Activated naive CD4-positive, alpha-beta T cell treated with anti-CD3 and anti-CD28 coated beads, Interleukin-2, amount 50 U/mL, for 16 hours (primary cell): ENCODE results near the gene COL20A1.

ENCODE experiments used
- DNase-seq: peaks from one replicate; pipeline ENCODE4 v3.0.0-alpha.2; 2020

The COL20A1 gene

GRCh38 chr20:63309261-63310071 is 16.5 kb downstream of the COL20A1 start:
- no peak for DNase-seq

DNA sequence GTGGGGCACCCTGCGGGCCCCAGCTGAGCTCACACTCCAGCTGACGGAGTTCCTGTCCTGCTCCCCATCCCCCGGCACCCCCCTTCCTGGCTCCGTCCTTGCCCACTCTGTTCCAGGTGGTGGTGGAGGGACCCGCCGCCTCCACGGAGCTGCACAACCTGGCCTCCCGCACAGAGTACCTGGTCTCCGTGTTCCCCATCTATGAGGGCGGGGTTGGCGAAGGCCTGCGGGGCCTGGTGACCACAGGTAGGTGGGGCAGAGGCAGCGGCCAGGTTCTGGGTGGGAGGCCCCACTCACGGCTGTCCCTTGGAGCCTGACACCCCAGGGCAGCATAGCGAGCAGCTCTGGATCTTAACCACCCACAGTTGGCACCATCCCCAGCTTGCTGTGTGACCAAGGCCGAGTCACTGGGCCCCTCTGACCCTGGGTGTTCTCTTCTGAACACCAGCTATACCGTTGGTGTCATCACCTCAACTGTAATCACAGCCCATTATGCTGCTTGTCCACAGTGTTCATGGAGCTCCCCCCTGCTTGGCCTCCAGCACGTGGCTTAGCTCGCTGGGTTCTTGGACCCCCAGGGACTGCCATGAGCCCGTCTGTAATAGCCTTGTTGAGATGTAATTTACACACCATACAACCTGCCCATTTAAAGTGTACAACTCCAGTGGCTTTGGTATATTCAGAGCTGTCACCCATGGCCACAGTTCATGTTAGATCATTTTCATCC is 17.4 kb downstream of the COL20A1 start:
- no peak for DNase-seq

DNA sequence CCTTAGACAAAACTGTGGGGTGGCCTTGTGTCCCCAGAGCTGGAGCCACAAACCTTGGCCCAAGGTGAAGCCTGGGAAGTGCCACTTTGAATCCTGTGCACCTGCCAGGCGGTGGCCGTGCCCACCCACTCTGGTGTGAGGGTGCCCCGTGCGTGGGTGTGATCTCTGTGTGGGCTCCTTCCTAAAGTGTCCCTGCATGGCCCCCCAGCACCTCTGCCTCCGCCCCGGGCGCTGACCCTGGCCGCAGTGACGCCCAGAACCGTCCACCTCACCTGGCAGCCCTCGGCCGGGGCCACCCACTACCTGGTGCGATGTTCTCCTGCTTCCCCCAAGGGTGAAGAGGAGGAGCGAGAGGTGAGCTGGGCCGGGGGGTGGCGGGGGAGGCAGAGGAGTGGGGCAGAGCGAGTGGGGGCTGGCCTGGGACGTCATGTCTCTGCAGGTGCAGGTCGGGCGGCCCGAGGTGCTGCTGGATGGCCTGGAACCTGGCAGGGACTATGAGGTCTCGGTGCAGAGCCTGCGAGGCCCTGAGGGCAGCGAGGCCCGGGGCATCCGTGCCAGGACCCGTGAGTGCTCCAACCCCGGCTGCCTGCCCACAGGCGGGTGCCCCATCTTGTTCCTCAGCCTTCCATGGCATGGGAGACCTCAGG is 18.3 kb downstream of the COL20A1 start:
- no peak for DNase-seq

DNA sequence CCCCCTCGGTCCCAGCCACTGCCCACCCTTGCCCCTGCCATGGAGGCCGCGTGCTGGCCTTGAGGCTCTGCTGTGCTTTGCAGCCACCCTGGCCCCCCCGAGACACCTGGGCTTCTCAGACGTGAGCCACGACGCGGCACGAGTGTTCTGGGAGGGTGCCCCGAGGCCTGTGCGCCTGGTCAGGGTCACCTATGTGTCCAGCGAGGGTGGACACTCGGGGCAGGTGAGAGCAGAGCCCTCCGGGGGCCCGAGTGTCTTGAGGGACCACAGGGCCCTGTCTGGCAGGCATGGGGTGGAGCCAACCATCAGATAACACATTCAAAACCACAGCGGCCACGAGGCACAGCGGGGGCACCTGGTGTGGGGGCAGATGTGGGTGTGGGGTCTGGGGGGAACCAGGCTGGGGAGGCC is 18.9 kb downstream of the COL20A1 start:
- no peak for DNase-seq

DNA sequence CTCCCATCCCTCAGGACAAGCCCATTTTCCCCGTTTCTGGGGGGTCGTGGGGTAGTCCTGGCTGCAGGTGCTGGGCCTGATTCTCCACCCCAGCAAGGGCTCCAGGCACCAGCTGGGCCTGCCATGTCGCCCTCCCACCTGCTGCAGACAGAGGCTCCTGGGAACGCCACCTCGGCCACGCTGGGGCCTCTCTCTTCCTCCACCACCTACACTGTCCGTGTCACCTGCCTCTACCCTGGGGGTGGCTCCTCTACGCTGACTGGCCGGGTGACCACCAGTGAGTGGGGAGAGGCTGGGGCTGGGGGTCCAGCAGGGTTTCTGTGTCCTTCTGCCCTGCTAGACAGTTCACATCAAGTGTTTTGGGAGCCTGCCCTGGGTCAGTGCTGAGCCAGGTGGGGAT is 19.3 kb downstream of the COL20A1 start:
- DNase-seq, result no peak

DNA sequence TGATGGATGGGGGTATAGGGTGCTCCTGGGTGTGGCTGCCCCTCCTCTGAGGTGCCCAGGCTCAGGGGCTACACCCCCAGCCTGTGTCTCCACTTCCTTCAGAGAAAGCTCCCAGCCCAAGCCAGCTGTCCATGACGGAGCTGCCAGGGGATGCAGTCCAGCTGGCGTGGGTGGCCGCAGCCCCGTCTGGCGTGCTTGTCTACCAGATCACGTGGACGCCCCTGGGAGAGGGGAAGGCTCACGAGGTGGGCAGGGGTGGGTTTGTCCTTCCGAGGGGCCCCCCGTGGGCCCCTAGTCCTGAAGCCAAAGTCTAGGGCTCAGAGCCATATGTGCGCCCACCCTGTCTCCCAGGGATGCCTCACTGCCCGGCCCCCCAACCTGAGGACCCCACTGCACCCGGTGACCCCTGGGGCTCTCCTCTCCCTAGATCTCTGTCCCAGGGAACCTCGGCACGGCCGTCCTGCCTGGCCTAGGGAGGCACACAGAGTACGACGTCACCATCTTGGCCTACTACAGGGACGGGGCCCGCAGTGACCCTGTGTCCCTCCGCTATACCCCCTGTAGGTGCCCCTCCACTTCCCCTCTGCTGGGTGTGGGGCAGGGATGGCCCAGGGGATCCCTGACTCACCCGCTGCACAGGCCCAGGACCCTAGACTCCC is 19.8 kb downstream of the COL20A1 start:
- no peak for DNase-seq

DNA sequence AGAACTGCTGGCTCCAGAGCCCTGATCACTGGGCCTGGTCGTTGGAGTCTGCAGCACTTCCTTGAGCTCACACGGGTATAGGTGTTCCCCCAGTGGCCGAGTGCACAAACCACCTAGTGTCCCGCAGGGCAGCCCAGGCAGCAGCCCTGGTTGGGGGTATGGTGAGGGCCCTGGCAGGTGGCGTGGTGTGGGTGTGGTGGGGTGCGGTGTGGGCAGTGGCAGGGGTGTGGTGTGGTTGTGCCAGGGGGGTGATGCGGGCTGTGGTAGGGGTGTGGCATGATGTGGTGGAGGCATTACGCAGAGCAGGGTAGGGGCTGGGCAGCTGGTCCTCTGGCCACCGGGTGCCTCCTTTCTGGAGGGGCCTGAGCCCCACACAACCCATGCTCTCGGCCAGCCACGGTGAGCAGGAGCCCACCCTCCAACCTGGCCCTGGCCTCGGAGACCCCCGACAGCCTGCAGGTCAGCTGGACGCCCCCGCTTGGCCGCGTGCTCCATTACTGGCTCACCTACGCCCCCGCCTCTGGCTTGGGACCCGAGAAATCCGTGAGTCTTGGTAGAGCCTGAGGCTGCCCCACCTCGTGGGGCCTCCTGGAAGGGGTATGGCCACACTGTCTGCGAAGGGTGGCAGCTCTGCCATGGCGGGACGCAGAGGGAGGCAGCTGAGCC is 20.5 kb downstream of the COL20A1 start:
- no peak for DNase-seq

GRCh38 chr20:63314015-63314471 is 21.1 kb downstream of the COL20A1 start:
- DNase-seq, result no peak

GRCh38 chr20:63314566-63315239 is 21.7 kb downstream of the COL20A1 start:
- no peak for DNase-seq

DNA sequence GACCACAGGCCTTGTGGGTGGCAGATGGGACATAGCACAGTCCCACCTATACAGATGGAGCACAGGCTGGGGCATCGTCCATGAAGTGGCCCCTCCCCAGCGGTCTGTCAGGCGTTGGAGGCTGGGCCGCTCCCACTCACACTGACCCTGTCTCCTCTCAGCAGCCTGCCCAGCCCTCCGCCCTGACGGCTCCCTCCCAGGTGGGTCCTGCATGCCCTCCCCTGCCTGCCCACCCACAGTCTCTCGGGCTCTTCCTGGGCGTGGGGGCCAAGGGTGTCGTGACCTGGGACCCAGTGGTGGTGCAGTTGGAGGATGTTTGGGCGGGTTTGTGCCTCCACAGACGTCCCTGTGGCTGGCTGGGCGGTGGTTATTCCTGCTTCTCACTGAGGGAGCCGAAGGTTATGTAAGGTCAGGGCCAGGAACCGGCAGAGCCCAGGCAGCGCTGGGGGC is 22.3 kb downstream of the COL20A1 start:
- DNase-seq, result peak; percentile 8

GRCh38 chr20:63315731-63316491 is 22.9 kb downstream of the COL20A1 start:
- DNase-seq, result peak; percentile 6

DNA sequence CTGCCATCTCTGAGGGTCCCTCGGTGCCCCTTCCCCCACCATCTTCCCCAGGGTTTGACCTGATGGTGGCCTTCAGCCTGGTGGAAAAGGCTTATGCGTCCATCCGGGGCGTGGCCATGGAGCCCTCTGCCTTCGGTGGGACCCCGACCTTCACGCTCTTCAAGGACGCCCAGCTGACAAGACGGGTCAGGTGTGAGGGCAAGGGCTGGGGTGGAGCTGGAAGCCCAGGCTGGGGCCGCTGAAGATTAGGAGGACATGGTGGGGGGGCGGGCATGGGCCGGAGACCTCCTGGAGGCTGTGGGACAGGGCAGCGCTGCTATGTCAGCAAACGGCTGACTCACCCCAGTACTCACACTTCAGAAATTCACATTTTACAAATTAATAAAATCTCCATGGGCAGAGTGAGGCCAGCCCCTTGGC is 23.5 kb downstream of the COL20A1 start:
- peak; percentile 7 for DNase-seq

DNA sequence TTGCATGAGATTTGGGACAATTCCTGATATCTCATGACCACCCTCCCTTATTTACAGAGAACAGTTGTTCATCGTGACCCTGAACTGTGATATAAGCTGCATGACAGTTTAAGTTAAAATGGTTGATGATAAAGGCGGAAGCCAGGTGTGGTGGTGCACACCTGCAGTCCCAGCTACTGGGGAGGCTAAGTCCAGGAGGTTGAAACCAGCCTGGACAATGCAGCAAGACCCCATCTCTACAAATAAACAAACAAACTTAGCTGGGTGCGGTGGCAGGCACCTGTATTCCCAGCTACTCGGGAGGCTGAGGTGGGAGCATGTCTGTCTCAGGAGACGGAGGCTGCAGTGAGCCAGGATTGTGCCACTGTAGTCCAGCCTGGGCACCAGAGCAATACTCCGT is 24.1 kb downstream of the COL20A1 start:
- no peak for DNase-seq

GRCh38 chr20:63317601-63318291 is 24.8 kb downstream of the COL20A1 start:
- peak; percentile 3 for DNase-seq

DNA sequence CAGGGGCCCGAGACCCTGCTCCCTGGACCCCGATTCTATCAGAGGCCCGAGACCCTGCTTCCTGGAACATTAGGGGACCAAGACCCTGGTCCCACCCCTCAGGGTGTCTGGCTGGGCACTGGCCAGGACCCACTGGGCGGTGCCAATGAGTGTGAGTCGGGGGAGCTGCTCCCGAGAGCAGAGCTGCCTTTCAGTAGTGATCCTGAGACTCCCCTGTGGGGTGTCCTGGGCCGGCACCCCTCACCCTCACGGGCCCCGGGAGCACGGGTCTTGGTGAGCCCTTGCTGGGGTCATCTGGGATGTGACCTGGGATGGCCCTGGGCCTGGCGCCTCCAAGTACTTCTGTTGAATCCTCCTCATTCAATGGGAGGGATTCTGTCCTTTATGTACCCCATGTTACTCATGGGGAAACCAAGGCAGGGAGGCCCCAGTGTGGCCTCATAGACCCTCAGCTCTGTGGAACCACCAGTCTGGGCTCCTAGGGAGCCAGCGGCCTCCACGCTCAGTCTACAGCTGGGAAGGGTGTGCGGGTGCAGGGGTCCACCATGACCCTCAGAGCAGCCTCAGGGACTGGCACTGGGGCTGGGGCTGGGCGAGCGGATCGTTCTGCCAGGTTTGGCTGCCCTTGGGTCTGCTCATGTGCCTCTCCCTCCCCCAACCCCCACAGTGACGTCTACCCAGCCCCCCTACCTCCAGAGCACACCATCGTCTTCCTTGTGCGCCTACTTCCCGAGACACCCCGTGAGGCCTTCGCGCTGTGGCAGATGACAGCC is 25.6 kb downstream of the COL20A1 start:
- peak; percentile 2 for DNase-seq

DNA sequence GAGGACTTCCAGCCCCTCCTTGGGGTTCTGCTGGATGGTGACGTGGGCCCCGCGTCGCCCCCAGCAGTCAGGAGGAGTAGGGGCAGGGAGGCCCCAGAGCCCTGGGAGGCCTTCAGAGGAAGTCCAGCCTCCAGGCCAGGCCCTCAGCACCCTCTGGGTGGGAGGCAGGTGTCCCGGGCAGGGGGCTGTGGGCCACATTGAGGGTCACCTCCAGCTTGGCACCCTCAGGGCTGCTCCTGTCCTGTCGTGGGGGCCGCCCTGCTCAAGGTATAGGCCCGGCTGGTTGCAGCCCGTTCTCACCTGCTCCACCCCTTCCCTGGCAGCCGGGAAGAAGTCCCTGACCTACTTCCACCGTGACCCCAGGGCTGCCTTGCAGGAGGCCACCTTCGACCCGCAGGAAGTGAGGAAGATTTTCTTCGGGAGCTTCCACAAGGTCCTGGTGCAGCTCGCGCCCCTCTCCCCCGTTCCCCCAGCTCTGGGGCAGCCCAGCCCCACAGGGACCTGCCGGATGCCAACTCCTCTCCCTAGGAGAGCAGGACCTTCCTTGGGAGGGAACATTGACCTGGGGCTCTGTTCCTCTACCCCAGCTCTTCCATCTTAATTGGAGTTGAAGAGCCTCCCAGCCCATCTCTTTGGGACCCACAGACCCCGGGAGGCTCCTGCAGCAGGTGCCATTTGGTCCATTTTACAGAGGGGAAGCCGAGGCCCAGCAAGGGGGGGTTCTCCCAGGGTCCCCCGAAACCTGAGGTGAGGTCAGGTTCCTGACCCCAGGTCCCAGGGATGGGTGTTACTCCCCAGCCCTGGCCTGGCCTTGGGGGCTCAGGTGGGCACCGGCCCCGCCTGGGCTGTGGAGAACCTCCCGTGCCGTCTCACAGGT is 26.4 kb downstream of the COL20A1 start:
- peak; percentile 7 for DNase-seq

GRCh38 chr20:63320041-63320511 is 27.1 kb downstream of the COL20A1 start:
- no peak for DNase-seq

GRCh38 chr20:63320616-63321147 is 27.7 kb downstream of the COL20A1 start:
- DNase-seq, result peak; percentile 8
